Cardiac fibroblast (primary cell): Measurements from ENCODE around the gene UHMK1.
"Not testable (repeated sequence)": the region's sequence is repeated elsewhere in the genome, so short reads cannot be mapped to it uniquely, and the experiment has no call there.

ENCODE experiments used
- DNase-seq, 2 donors: peaks; one replicate each; pipeline versions ENCODE4 v3.0.0 to v3.0.0-alpha.2; 2010; ENCODE audit warnings: low read depth in 2 of 2
- H3K4me3 ChIP-seq, 2 donors: replicated peaks in 1 of 2; 1 replicate in 1 of 2; 2 replicates in 1 of 2; pipeline ENCODE4 v1.5.1; 2011; ENCODE audit warnings: low read depth in 2 of 2, low read length in 2 of 2, mild to moderate bottlenecking in 2 of 2, moderate library complexity in 1 of 2
- CTCF ChIP-seq: IDR thresholded peaks from one replicate; pipeline ENCODE4 v1.5.1; 2011; ENCODE audit warnings: low read depth, mild to moderate bottlenecking, low read length, inconsistent platforms

Gene UHMK1

DNA sequence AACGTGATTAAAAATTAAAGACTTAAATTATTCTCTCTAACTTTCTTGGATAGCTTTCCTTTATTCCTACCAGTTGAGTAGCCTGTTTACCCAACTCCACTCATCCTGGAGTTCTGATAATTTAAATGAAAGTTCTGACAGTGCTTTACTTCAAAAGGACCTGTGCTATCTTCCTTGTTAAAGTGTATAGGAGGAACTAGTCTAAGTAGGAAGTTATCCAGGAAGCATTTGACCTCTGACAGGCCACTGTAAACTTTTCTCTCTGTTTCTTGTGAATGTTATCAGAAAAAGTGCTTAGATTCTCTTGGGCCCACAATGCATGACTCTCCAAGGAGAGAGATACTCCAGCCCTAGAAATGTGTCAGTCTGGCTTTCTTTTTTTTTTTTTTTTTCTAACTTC lies 73.1 kb downstream of the UHMK1 start:
- TF ChIP-seq CTCF = no peak
- no peak for DNase-seq
- no peak overlapping the region for H3K4me3 ChIP-seq

DNA sequence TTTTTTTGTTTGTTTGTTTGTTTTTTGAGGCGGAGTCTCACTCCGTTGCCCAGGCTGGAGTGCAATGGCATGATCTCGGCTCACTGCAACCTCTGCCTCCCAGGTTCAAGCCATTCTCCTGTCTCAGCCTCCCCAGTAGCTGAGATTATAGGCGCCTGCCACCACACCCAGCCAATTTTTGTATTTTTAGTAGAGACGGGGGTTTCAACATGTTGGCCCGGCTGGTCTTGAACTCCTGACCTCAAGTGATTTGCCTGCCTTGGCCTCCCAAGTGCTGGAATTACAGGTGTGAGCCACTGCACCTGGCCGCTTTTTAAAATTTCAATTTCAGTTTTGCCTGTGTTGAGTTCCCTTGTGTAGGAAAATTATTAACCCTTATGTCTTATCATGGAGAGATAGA lies 73.5 kb downstream of the UHMK1 start:
- not testable (repeated sequence) for H3K4me3 ChIP-seq, DNase-seq

DNA sequence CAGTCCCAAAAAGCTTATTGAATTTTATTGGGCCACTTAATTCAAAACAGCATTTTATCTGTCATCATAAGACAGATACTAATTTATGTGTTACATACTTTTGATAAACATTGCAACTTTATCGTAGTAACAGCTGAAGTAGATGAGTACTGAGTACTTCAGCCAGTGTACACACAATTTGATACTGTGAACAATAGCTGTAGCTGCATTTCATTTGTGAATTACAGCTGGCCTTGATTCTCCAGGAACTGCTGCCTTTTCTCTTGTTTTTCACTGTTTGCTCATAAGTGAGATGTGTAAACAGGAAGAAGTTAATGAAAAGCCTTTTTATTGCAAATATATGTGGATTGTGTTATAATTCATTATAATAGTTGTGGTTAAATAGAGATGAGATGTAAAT lies 74.1 kb downstream of the UHMK1 start:
- H3K4me3 ChIP-seq = no peak overlapping the region
- DNase-seq = no peak
- no peak for TF ChIP-seq CTCF

DNA sequence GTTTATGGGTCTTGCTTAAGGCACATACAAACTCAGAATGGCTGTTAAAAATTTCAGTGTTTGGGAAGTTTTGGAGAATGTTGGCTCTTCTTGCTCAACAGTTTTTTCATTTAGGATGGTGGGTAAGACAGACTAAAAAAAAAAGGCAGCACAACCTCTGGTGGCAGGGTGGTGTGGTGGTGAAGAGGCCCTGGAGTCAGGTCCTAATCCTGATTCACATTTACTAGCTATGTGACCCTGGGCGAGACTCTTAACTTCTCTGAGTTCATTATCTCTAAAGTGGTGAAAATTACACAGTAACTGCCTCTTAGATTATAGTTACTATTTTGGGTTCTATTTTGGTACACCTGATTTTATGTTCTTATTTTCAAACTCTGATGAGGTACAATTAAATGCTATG lies 75.5 kb downstream of the UHMK1 start:
- DNase-seq = no peak
- TF ChIP-seq CTCF = no peak
- no peak overlapping the region for H3K4me3 ChIP-seq

DNA sequence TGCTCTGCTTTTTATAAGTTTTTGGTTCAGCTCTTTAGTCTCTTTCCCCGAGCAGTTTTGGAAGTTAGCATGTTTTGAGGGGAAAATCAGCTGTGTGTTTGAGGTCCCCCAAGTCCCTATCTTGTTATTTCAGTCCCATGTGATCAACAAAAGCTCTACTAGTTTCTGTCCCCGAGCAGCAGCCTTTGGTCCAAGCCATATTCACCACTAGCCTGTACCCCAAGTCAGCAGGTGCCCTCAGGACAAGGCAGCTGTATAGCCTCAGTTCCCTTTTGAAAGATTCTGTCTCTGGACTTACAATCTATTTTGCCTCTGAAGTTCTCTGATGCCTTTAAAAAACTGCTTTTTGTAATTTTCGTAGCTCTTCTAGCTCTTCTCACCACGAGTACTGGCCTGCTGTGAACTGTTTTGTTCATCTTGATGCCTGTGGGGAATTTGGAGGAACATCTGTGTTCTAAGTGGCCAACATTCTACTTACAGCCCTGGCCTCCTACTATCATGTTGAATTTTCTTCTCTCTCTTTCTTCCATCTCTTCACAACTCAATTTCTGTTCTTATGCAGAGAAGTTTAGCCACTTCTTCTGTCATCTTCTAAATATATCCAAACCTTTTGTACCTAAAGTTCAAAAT lies 80.6 kb downstream of the UHMK1 start:
- DNase-seq = no peak
- no peak for TF ChIP-seq CTCF
- no peak overlapping the region for H3K4me3 ChIP-seq

DNA sequence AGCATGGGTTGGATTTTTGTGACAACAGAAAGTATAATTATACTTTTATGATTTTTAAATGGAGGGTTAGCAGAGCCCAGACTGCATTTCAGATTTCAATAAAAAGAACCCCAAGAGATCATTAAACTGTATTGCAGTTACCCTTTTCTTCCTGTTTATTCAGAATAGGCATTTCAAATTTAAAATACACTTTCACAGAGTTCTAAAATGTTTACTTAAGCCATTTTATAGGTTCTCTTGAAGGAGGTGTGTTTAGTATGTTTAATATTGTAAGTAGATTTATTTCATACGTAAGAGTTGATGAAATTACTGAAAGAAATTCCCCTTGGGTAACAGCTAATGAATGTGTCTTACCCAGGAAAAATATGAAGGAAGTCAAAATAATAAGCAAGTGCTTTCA lies 81.3 kb downstream of the UHMK1 start:
- no peak for TF ChIP-seq CTCF
- H3K4me3 ChIP-seq = no peak overlapping the region
- no peak for DNase-seq
